GM12892 (cell line): ENCODE data around the gene PPP1R37. TPM values are rescaled to one million over a fixed set of nuclear protein-coding genes. Genes with fewer than 3 reads are reported as not detected.

Experiments
- DNase-seq: peaks from one replicate; pipeline ENCODE4 v3.0.0; 2011; ENCODE audit not compliant: insufficient read length
- FAIRE-seq: peaks from 2 replicates; lab custom pipeline; 2011; peaks lifted over from hg19 to GRCh38; lab: Jason Lieb, UNC
- POLR2A ChIP-seq: IDR thresholded peaks from 2 replicates; pipeline ENCODE4 v1.6.1; 2011; ENCODE audit warnings: low read depth, low read length, control low read depth
- POLR2AphosphoS5 ChIP-seq: IDR thresholded peaks from 2 replicates; pipeline ENCODE4 v1.6.1; 2011; ENCODE audit warnings: low read depth, low read length, control low read depth
- TAF1 ChIP-seq: IDR thresholded peaks from 2 replicates; pipeline ENCODE4 v1.6.1; 2011; ENCODE audit warnings: low read depth, mild to moderate bottlenecking, control low read depth, low read length, borderline replicate concordance
- polyA plus RNA-seq: library from polyadenylated mRNA; unstranded; fragments of >200 nt; gene quantifications from one replicate; pipeline ENCODE4 v1.2.1, GENCODE V29; 2012; ENCODE audit warnings: missing spikeins, inconsistent platforms; ENCODE audit not compliant: missing spikeins

Gene PPP1R37, protein sequence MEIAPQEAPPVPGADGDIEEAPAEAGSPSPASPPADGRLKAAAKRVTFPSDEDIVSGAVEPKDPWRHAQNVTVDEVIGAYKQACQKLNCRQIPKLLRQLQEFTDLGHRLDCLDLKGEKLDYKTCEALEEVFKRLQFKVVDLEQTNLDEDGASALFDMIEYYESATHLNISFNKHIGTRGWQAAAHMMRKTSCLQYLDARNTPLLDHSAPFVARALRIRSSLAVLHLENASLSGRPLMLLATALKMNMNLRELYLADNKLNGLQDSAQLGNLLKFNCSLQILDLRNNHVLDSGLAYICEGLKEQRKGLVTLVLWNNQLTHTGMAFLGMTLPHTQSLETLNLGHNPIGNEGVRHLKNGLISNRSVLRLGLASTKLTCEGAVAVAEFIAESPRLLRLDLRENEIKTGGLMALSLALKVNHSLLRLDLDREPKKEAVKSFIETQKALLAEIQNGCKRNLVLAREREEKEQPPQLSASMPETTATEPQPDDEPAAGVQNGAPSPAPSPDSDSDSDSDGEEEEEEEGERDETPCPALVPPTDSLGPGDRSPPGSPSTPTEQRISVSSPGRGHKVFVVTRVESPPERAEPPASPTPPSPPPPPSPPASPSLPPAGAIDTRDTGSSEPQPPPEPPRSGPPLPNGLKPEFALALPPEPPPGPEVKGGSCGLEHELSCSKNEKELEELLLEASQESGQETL
- 6.2 TPM for polyA plus RNA-seq

DNA sequence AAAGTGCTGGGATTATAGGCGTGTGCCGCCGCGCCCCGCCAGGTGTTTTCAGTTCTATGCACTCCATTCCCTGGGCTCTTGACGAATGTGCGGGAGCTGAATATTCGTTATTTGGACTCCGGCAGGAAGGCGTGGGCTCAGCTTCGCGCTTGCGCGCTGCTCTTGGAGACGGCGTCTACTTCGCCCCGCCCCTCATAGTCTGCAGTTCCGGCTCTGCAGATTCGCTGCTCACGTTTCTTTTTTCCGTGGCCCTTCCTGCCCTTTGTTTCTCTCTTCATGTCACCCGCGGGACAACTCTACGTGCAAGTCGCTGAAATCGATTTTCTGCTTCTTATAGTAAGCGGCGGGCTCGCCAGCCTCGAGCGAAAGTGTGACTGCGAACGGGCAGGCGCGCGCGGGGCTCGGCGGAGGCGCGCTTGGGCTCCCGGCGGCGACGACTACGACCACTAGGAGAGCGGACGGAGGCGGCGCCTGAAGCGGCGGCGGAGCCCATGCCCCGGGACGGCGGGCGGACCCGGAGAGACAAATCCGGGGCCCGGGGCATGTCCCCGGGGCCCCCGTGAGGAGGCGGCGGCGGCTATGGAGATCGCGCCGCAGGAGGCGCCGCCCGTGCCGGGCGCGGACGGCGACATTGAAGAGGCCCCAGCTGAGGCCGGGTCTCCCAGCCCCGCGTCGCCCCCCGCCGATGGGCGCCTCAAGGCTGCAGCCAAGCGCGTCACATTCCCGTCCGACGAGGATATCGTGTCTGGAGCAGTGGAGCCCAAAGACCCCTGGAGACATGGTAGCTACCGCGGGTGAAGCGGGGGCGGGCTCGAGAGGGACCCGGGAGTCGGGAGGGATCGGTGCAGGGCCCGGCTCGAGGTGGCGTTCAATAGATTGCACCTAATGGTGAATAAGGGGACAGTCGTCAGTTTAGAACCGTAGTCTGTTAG, at the start of gene PPP1R37:
Gene PPP1R37, plus strand, starts transcription at position 433 of the 932 bp plus-strand sequence. Its CDS starts 147 bp downstream, at position 580.
- TF ChIP-seq TAF1 = no peak; the same call in 1 of the 2 replicates
- TF ChIP-seq POLR2AphosphoS5 = no peak
- peak; percentile 29 for TF ChIP-seq POLR2A
- FAIRE-seq = peak; percentile 99
- peak; percentile 96 for DNase-seq

DNA sequence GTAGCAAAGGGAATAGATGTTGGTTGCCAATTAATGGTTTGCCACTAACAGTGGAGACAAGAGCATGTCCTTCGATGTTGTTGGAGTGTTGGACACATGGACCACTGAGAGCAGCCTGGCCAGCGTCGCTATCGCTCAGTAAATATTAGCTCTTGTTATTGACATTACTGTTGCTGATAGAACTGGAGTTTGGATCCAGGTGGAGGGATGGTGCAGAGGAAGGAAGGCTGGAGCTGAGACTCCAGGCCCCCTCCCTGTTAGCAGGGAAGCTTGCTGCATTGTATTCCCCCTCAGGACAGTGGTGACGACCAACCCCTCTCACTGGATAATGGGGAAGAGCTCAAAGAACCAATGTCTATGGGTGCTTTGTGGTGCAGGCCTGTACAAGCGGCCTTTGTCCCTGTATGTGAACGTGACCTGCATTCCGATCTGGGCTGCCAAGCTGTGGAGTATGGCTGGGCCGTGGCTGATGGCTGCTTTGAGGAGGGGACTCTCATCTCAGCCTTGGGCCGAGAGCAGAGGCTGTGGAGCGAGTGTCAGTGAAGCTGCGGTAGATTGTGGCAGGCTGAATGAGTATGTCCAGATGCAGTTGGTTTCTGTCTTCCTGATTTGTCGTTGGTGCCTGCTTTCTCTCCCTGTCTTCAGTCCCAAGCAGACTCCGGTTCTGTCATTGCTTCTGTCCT, 47.2 kb upstream of the PPP1R37 start:
- DNase-seq = no peak
- FAIRE-seq = no peak
- TF ChIP-seq POLR2AphosphoS5 (0 out of 2 replicates have a peak, but pooled peaks have one; percentile 20), TAF1 (no peak), POLR2A (no peak)

DNA sequence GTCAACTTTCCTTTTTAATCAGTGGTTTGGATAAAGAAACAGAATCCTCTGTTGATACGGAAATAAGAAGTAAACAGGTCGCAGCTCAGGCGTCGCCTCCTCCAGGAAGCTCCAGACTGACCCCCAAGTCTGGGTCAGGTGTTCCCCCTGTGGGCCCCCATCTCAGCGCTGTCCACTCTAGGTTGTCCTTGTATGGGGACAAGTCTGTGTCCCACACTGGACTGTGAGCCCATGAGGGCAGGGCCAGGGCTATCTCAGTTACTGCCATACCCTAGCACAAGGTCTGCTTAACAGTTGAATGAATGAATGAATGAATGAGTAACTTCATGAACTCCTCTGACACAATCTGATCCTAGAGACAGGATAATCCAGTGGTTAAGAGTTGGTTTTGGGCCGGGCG, 46.6 kb upstream of the PPP1R37 start:
- FAIRE-seq = no peak
- TF ChIP-seq POLR2A (no peak), TAF1 (no peak), POLR2AphosphoS5 (no peak)
- no peak for DNase-seq

DNA sequence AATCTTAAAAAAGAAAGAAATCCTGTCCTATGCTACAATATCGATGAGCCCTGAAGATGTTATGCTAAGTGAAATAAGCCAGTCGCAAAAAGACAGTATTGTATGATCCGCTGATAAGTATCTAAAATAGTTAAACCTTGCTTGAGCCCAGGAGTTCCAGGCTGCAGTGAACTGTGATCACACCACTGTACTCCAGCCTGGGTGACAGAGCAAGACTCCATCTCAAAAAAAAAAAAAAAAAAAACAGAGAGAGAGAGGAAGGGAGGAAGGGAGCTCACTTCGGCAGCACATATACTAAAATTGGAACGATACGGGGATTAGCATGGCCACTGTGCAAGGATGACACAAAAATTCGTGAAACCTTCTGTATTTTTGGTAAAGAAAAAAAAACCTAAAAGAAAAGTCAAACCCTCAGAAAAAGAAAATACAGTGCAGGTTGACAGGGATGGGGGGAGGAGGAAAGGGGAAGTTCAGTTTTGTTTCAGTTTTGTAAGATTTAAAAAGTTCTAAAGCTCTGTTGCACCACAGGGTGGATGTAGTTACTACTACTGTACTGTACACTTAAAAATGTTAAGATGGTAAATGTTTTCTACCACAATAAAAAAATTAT, 45.7 kb upstream of the PPP1R37 start:
- TF ChIP-seq POLR2A (no peak), POLR2AphosphoS5 (no peak), TAF1 (no peak)
- DNase-seq (no peak), FAIRE-seq (peak; percentile 21)

DNA sequence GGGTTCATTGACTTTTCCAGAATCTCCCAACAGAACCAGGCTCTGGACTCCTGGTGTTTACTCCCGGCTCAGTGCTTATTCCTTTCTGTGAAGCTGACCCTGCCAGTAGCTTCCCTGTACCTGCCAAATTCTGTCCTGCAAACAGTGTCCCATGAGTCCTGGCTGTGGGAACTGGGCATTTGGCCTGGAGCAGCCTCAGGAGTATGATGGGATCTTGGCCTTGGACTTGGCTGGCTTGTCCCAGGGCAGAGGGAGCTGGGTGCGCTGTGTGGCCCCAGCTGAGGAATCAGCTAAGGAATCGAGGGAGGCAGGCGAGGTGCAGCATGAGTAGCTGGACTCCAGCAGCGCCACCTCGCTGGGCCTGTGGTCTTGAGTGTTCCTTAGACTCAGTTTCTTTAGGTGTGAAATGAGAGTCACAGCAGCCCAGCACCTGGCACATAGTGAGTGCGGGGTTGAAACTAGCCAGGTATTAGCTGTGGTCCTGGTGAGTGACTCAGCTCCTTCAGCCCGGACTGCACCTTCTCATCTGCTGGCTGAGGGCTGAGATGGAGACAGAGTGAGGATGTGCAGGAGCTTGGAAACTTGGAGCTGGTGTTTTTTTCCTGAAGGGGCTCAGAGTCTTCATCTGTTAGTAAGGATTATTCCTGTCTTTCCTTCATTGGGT, 43.8 kb upstream of the PPP1R37 start:
- no peak for FAIRE-seq
- no peak for DNase-seq
- no peak for TF ChIP-seq TAF1
- TF ChIP-seq POLR2A = no peak
- no peak for TF ChIP-seq POLR2AphosphoS5

DNA sequence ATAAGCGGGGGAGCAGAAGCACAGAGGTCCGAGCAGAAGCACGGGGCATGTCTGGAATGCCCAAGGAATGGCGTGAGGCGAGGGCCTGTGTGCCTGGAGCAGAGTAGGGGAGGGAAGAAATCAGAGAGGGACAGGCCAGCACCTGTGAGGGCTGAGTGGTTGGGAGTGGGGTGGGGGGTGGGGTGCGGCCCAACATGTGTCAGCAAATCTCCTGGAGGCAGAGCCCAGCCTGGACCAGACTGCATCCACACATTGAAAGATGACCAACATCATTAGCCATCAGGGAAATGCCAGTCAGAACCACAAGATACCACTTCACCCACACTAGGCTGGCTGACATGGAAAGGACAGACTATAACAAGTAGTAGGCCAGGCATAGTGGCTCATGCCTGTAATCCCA, 42.9 kb upstream of the PPP1R37 start:
- FAIRE-seq (no peak), DNase-seq (no peak)
- TF ChIP-seq POLR2AphosphoS5 = no peak
- no peak for TF ChIP-seq POLR2A
- no peak for TF ChIP-seq TAF1

DNA sequence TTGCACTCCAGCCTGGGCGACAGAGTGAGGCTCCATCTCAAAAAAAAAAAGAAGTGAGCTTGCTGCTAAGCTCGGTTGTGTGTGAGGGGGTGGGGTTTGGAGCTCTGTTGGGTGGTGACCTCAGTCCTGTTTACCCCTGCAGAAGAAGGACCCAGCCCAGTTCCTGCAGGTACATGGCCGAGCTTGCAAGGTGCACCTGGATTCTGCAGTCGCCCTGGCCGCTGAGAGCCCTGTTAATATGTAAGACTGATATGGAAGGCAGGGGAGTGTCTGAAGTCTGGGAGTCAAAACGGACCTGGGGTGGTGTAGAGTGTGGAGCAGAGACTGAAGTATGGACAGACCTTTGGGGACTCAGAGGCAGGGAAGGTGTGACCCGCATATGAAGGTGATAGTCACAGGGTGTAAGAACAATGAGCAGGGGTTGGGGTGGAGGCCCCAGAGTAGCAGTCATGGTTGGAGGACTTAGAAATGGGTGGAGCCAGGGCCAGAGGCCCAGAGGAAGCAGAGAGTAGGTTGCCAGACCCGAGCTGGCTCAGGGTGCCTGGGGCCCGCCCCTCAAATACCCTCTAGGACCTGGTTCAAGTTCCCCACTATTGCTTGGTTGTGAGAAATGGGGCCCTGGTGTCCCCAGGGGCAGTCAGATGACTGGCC, 40.9 kb upstream of the PPP1R37 start:
- no peak for TF ChIP-seq TAF1
- no peak for DNase-seq
- no peak for FAIRE-seq

DNA sequence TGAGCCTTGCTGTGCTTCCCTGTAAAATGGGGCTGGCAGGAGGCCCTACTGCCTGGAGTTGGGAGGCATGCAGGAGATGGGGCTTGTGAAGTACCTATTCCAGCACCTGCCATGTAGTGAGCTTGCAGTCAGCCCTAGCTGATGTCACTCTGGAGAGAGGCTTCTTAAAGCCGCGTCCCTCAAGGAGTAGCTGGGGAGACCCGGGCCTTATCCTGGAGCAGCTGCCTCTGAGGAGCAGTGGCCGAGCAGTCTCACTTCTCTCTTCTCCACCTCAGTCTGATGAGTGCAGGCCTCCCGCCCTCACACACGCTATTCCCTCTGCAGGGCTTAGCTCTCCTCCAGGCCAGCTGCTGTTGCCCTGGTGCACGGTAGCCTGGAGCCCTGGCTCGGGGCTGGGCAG, 36.1 kb upstream of the PPP1R37 start:
- DNase-seq (no peak), FAIRE-seq (no peak)
- TF ChIP-seq TAF1 (no peak), POLR2AphosphoS5 (no peak), POLR2A (no peak)

DNA sequence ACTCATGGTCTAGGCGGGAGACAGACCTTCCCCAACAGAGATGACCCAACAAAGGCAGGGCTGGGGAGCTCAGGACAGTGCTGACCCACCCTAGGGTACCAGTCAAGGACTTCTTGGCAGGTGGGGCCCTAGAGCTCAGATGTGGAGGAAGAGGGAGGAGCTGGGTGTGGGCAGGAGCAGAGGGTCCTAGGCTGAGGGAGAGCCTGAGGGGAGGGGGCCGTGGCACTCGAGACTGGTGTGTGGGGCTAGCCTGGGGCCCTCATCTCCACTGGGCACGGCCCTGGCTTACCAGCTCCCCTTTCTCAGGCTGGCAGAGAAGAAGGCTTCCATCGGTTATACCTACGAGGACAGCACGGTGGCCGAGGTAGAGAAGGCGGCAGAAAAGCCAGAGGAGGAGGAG, 35.5 kb upstream of the PPP1R37 start:
- DNase-seq (no peak), FAIRE-seq (no peak)
- no peak for TF ChIP-seq POLR2AphosphoS5
- no peak for TF ChIP-seq POLR2A
- TF ChIP-seq TAF1 = no peak
